Measurements from ENCODE around the gene ONECUT3. TPM values are rescaled to one million over a fixed set of nuclear protein-coding genes. Genes with fewer than 3 reads are reported as not detected.

The ONECUT3 gene
- total RNA-seq, 1 donor: not detected

- TF ChIP-seq CTCF (IDR thresholded peaks at IDR 0.05; ENCODE audit: extremely low read depth, low read depth, low read length): no peak
- Histone ChIP-seq H2AFZ (ENCODE audit: low read length) (no peak overlapping the region), H4K20me1 (ENCODE audit: insufficient read depth, low read length) (no peaks in the 10 kb centered on the region), H3K27ac (ENCODE audit: low read depth, low read length) (no peak overlapping the region), H3K4me2 (ENCODE audit: insufficient read depth, low read length) (no peak overlapping the region), H3K36me3 (ENCODE audit: insufficient read depth, low read length) (no peaks in the 10 kb centered on the region), H3K27me3 (ENCODE audit: insufficient read depth, low read length) (peaks cover 29% of the 10 kb centered on the region), H3K4me1 (ENCODE audit: insufficient read depth, low read length) (no peaks in the 10 kb centered on the region), H3K9me3 (ENCODE audit: low read depth, low read length) (peaks cover 4% of the 10 kb centered on the region), H3K79me2 (ENCODE audit: insufficient read depth, low read length) (no peaks in the 10 kb centered on the region), H3K4me3 (ENCODE audit: insufficient read depth, low read length) (no peak overlapping the region)
- DNase-seq (ENCODE audit: insufficient read length, low spot score, missing footprints): no peak
These were observed 29.2 kb downstream of the ONECUT3 start for GRCh38 chr19:1782521-1782920.

- no peak overlapping the region for H3K4me3 ChIP-seq (ENCODE audit: insufficient read depth, low read length)
- H3K27ac ChIP-seq (ENCODE audit: low read depth, low read length): no peak overlapping the region
- DNase-seq (ENCODE audit: insufficient read length, low spot score, missing footprints): no peak
- no peak overlapping the region for H2AFZ ChIP-seq (ENCODE audit: low read length)
- no peak overlapping the region for H3K4me2 ChIP-seq (ENCODE audit: insufficient read depth, low read length)
- no peaks in the 10 kb centered on the region for H3K36me3 ChIP-seq (ENCODE audit: insufficient read depth, low read length)
- peaks cover 4% of the 10 kb centered on the region for H3K9me3 ChIP-seq (ENCODE audit: low read depth, low read length)
- TF ChIP-seq CTCF (IDR thresholded peaks at IDR 0.05; ENCODE audit: extremely low read depth, low read depth, low read length): no peak
- H3K79me2 ChIP-seq (ENCODE audit: insufficient read depth, low read length): no peaks in the 10 kb centered on the region
- no peaks in the 10 kb centered on the region for H4K20me1 ChIP-seq (ENCODE audit: insufficient read depth, low read length)
- peaks cover 23% of the 10 kb centered on the region for H3K27me3 ChIP-seq (ENCODE audit: insufficient read depth, low read length)
- no peaks in the 10 kb centered on the region for H3K4me1 ChIP-seq (ENCODE audit: insufficient read depth, low read length)
These were observed 30.0 kb downstream of the ONECUT3 start for GRCh38 chr19:1783354-1783753.

- Histone ChIP-seq H3K4me2 (ENCODE audit: insufficient read depth, low read length) (no peak overlapping the region), H3K4me3 (ENCODE audit: insufficient read depth, low read length) (no peak overlapping the region), H3K36me3 (ENCODE audit: insufficient read depth, low read length) (no peaks in the 10 kb centered on the region), H3K27ac (ENCODE audit: low read depth, low read length) (no peak overlapping the region), H3K27me3 (ENCODE audit: insufficient read depth, low read length) (peaks cover 22% of the 10 kb centered on the region), H2AFZ (ENCODE audit: low read length) (no peak overlapping the region), H3K4me1 (ENCODE audit: insufficient read depth, low read length) (no peaks in the 10 kb centered on the region), H4K20me1 (ENCODE audit: insufficient read depth, low read length) (no peaks in the 10 kb centered on the region), H3K79me2 (ENCODE audit: insufficient read depth, low read length) (no peaks in the 10 kb centered on the region), H3K9me3 (ENCODE audit: low read depth, low read length) (peaks cover 4% of the 10 kb centered on the region)
- no peak for TF ChIP-seq CTCF (IDR thresholded peaks at IDR 0.05; ENCODE audit: extremely low read depth, low read depth, low read length)
- DNase-seq (ENCODE audit: insufficient read length, low spot score, missing footprints): no peak
These were observed 30.6 kb downstream of the ONECUT3 start for GRCh38 chr19:1783874-1784273.

GRCh38 chr19:1785310-1785709 is 32.0 kb downstream of the ONECUT3 start:
- peaks cover 11% of the 10 kb centered on the region for H3K27me3 ChIP-seq (ENCODE audit: insufficient read depth, low read length)
- H3K36me3 ChIP-seq (ENCODE audit: insufficient read depth, low read length): no peaks in the 10 kb centered on the region
- no peak overlapping the region for H2AFZ ChIP-seq (ENCODE audit: low read length)
- H3K9me3 ChIP-seq (ENCODE audit: low read depth, low read length): peaks cover 4% of the 10 kb centered on the region
- H3K4me1 ChIP-seq (ENCODE audit: insufficient read depth, low read length): no peaks in the 10 kb centered on the region
- no peaks in the 10 kb centered on the region for H4K20me1 ChIP-seq (ENCODE audit: insufficient read depth, low read length)
- H3K79me2 ChIP-seq (ENCODE audit: insufficient read depth, low read length): no peaks in the 10 kb centered on the region
- no peak overlapping the region for H3K27ac ChIP-seq (ENCODE audit: low read depth, low read length)
- H3K4me2 ChIP-seq (ENCODE audit: insufficient read depth, low read length): no peak overlapping the region
- no peak for TF ChIP-seq CTCF (IDR thresholded peaks at IDR 0.05; ENCODE audit: extremely low read depth, low read depth, low read length)
- no peak for DNase-seq (ENCODE audit: insufficient read length, low spot score, missing footprints)
- no peak overlapping the region for H3K4me3 ChIP-seq (ENCODE audit: insufficient read depth, low read length)

All from osteoblast (primary cell).